ENCODE data around the gene PDGFRB.

The PDGFRB gene

GRCh38 chr5:150080696-150081435, 74.8 kb downstream of the PDGFRB start:
- DNase-seq, result no peak

GRCh38 chr5:150079909-150080461, 75.7 kb downstream of the PDGFRB start:
- DNase-seq, result no peak

GRCh38 chr5:150078802-150079689, 76.6 kb downstream of the PDGFRB start:
- DNase-seq, result no peak

GRCh38 chr5:150077996-150078801, 77.4 kb downstream of the PDGFRB start:
- no peak for DNase-seq

GRCh38 chr5:150077060-150077459, 78.6 kb downstream of the PDGFRB start:
- DNase-seq, result no peak

- no peak for DNase-seq
Observed at GRCh38 chr5:150075806-150076205, 79.8 kb downstream of the PDGFRB start.

GRCh38 chr5:150075233-150075632, 80.4 kb downstream of the PDGFRB start:
- DNase-seq, result no peak

- no peak for DNase-seq
Observed at GRCh38 chr5:150073677-150074076, 82.0 kb downstream of the PDGFRB start.

- DNase-seq, result no peak
Observed at GRCh38 chr5:150073086-150073625, 82.5 kb downstream of the PDGFRB start.

GRCh38 chr5:150070821-150071220, 84.8 kb downstream of the PDGFRB start:
- DNase-seq, result no peak

- DNase-seq, result no peak
Observed at GRCh38 chr5:150069672-150070627, 85.7 kb downstream of the PDGFRB start.

- no peak for DNase-seq
Observed at GRCh38 chr5:150068961-150069645, 86.5 kb downstream of the PDGFRB start.

GRCh38 chr5:150068472-150068871, 87.2 kb downstream of the PDGFRB start:
- no peak for DNase-seq

- no peak for DNase-seq
Observed at GRCh38 chr5:150068071-150068470, 87.6 kb downstream of the PDGFRB start.

- no peak for DNase-seq
Observed at GRCh38 chr5:150067405-150067960, 88.2 kb downstream of the PDGFRB start.

GRCh38 chr5:150066901-150067396, 88.7 kb downstream of the PDGFRB start:
- DNase-seq, result no peak

- DNase-seq, result no peak
Observed at GRCh38 chr5:150066436-150066835, 89.2 kb downstream of the PDGFRB start.

GRCh38 chr5:150065886-150066285, 89.8 kb downstream of the PDGFRB start:
- DNase-seq, result no peak

GRCh38 chr5:150065346-150065745, 90.3 kb downstream of the PDGFRB start:
- DNase-seq, result no peak

GRCh38 chr5:150064681-150065220, 90.9 kb downstream of the PDGFRB start:
- DNase-seq, result no peak
